Left renal pelvis (tissue), 4 donors: ENCODE measurements around the gene SELENOV. TPM values are rescaled to one million over a fixed set of nuclear protein-coding genes. Genes with fewer than 3 reads are reported as not detected.
A peak's percentile ranks its signal among the peaks of the same experiment; 100 is the strongest.

Experiments used
- DNase-seq, 4 donors: peaks; one replicate each; pipeline ENCODE4 v3.0.0-alpha.2; 2013; ENCODE audit warnings: low read depth in 4 of 4, low spot score in 3 of 4
- polyA plus RNA-seq, 4 donors: library from polyadenylated mRNA; unstranded; fragments of 120-200 nt; gene quantifications; one replicate each; pipeline ENCODE4 v1.2.1, GENCODE V29; 2013; ENCODE audit not compliant: insufficient read length in 4 of 4

Gene SELENOV
- polyA plus RNA-seq, 4 donors = 3.2 to 8.2 (median 5.5) TPM

- no peak for DNase-seq
Observed at GRCh38 chr19:39518458-39518857, 3.5 kb downstream of the SELENOV start.

DNA sequence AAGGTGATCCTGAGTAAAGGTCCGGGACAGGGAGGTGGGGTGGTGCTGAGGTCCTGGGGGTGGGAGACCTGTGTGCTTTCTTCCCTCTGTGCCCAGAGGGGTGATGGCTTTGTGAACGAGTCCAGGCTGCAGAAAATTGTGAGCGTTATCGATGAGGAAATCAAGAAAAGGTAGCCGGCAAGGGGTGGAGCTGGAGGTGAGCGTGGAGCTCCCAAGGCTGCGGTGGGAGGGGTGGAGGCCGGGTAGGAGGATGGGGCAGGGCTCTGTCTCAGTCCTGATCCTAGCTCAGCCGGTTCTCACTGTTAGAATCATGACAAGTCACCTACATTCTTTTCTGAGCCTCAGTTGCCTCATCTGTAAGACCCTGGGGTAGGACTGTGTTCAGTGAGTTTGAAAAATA is 4.0 kb downstream of the SELENOV start:
- DNase-seq = no peak

DNA sequence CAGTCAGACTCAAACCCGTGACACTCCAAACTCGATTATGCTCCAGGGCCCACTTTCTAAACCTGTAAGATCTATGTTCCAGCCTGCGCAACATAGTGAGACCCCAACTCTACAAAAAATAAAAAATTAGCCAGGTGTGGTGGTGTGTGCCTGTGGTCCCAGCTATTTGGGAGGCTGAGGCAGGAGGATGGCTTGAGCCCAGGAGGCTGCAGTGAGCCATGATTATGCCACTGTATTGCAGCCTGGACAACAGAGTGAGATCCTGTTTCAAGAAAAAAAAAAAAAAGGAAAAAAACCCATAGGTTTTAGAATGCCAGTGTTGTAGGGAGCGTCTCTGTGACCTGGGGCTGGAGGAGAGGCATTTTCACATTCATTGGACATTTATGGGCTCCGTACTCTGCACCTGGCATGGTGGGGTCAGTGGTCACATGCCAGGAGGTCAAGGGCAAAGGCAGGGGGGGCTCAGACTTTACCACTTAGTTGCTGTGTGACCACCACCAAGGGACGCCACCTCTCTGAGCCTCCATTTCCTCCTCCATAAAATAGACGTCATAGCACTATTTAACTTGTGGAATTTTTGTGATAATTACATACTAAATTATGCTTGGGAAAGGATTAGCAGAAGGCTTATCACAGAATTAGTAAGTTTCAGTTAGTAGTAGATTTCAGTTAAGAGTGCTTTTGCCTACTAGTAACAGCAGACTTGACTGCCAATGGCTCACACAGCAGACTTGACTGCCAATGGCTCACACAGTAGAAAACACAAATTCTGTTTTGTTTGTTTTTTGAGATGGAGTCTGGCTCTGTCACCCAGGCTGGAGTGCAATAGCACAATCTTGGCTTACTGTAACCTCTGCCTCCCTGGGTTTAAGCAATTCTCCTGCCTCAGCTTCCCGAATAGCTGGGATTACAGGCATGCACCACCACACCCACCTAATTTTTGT is 5.9 kb downstream of the SELENOV start:
- DNase-seq = no peak

- DNase-seq = no peak
Observed at GRCh38 chr19:39524495-39524894, 9.6 kb downstream of the SELENOV start.

DNA sequence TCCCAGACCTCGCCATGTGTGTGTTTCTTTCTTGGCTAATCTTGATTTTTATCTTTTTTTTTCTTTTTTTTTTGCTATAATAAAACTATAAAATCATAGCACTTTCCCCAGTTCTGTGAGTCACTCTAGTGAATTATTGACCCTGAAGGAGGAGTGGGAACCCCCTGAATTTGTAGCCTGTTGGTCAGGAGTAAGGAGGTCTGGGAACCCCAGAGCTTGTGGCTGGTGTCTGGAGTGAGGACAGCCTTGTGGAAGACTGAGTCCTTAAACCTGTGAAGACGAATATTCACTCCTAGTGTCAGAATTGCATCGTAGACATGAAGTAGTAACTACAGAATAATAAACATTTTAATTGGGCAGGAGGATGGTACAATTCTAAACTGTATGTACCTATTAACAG is 10.3 kb downstream of the SELENOV start:
- DNase-seq = no peak

DNA sequence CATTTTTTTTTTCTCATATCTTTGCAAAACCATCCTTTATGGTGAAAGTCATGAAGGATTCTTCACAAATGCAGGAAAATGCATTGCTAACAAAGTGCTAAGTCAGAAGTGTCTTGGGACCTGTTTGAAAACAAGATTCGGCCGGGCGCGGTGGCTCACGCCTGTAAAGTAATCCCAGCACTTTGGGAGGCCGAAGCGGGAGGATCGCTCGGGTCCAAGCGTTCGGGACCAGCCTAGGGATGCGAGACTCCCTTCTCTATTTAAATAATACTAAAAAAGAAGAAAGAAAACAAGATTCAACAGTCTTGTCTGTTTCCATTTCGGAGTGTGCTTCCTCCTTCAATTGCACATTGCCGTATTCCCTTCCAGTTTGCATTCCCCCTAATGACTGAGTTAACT is 16.9 kb downstream of the SELENOV start:
- DNase-seq = no peak

- peak; percentile 91 to 96 (median 94) for DNase-seq
Observed at GRCh38 chr19:39532233-39533002, 17.5 kb downstream of the SELENOV start, which contains the start of gene EID2B. Gene EID2B (minus strand): TSS chr19:39532852. CDS start chr19:39532802, 50 bp downstream.

DNA sequence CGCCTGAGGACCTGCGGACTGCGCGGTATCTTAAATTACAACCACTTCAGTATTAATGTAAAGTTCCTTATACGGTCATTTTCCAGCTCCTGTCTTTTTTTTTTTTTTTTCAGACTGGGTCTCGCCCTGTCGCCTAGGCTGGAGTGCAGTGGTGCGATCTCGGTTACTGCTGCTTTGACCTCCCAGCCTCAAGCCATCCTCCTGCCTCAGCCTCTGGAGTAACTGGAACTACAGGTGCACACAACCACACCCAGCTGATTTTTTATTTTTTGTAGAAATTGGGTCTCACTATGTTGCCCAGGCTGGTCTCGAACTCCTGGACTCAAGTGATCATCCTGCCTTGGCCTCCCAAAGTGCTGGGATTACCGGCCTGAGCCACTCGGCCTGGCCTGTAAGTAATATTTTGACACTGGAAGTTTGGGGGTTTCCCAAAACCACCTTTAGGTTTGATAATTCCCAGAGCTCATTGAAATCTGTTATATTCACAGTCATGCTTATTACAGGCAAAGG is 18.1 kb downstream of the SELENOV start:
- DNase-seq = no peak

DNA sequence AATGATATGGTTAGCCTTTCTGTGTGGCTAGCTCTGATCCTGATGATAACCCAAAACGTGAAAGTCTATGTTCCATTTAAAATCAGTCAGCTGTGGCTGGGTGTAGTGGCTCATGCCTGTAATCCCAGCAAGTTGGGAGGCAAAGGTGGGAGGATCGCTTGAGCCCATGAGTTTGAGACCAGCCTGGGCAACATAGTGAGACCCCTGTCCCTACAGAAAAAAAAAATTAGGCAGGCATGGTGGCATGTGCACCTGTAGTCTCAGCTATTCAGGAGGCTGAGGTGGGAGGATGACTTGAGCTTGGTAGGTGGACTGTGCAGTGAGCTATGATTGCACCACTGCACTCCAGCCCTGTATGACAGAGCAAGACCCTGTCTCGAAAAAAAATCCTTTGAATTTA is 18.9 kb downstream of the SELENOV start:
- no peak for DNase-seq

- DNase-seq = no peak
Observed at GRCh38 chr19:39539165-39539517, 24.2 kb downstream of the SELENOV start.

- DNase-seq = peak; percentile 82 to 91 (median 88)
Observed at GRCh38 chr19:39539518-39540332, 24.8 kb downstream of the SELENOV start, which contains the start of gene EID2. Gene EID2 (minus strand): TSS chr19:39540161. CDS start chr19:39540079, 82 bp downstream.

DNA sequence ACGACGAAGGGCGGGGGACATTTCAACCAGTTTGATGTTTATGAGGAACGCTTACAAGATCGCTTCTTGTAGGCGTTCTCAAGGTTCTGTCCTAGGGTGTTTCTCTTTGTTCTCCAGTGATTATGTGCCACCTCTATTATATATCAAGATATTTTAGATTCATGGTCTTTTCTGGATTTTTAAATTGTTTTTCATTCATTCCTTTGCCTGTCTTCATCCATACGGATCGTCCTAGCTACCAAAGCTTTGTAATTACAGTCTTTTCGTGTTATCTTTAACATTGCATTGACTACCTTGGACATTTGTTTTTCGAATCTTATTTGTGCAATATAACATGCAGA is 25.4 kb downstream of the SELENOV start:
- no peak for DNase-seq

DNA sequence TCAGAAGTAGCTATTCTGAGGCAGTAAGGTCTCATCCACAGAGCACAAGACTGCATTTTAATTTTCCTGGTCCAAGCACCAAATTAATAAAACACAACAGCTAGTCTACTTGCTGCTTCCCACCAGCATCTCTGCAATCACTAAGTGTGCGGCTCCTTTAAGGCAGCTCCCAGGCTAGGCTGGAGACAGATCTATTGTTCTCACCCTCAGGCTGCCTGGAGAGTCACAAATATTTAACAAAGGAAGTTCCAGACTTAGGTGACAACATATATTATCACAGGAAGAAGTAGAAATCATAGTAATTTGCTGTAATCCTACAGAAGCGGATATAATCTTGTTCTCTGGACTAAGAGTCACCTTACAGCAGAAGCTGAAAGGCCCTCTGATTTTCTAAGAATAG is 27.3 kb downstream of the SELENOV start:
- no peak for DNase-seq

DNA sequence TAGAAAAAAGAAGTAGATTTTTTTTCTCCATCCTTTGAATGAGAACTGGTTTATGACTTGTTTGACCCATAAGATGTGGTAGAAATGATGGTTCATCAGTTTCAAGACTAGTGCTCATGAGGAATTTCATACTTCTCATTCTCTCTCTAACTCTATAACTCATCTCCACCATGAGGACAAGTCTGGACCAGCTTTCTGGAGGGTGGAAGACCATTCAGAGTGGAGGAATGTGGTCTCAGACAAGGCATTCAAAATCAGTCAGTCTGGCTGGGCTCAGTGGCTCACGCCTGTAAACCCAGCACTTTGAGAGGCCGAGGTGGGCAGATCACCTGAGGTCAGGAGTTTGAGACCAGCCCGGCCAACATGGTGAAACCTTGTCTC is 28.5 kb downstream of the SELENOV start:
- no peak for DNase-seq

GRCh38 chr19:39544226-39544903 is 29.4 kb downstream of the SELENOV start:
- DNase-seq = no peak

DNA sequence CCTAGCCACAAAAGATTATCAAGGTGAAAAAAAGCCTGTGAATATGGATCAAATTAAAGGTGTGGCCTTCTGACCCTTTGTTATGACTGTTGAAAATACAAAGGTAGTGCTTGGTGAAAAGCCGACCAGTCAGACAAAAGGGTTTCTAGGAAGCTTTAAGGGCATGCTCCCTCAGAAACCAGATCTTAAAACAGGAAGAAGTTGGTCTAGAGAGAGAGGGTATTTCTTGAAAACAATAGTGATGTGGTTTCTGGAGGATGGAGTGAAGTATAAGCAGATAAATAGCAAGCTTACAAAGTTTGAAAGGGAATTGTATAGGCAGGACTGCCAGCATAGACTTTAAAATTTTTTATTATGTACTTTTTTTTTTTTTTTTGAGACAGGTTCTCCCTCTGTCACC is 30.0 kb downstream of the SELENOV start:
- no peak for DNase-seq

- DNase-seq = no peak
Observed at GRCh38 chr19:39546599-39546998, 31.7 kb downstream of the SELENOV start.

- DNase-seq = no peak
Observed at GRCh38 chr19:39550197-39550596, 35.3 kb downstream of the SELENOV start.

DNA sequence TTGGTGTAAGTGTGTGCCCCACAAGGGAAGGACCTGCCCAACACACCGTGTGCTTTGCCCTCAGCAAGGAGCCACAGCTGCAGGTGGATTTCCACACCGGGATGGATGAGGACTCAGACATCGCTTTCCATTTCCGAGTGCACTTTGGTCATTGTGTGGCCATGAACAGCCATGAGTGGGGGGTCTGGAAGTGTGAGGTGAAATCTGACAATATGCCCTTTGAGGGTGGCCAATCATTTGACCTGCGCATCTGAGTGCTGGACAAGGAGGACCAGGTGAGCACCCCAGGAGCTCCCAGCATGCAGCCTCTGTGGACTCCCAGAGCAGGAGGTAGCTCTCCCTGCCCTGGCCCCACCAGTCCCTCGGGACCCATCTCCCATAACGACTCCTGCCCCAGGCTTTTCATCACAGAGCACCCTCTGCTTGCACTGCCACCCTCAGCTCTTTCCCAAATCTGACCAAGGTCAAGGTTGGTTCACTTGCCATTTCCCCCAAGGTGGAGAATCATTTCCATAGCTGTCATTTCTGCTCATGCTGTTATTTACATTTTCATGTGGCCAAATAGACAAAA is 38.2 kb downstream of the SELENOV start:
- no peak for DNase-seq
